ENCODE data around the gene NKX6-2.
"Not testable (repeated sequence)": the region's sequence is repeated elsewhere in the genome, so short reads cannot be mapped to it uniquely, and the experiment has no call there.

NKX6-2 gene

GRCh38 chr10:132826524-132827422 lies 40.8 kb upstream of the NKX6-2 start:
- no peaks in the 10 kb centered on the region for H3K4me1 ChIP-seq (ENCODE audit: control insufficient read depth in 1 of 2, insufficient read depth in 2 of 2, low read length in 2 of 2)
- no peaks in the 10 kb centered on the region for H3K27me3 ChIP-seq (ENCODE audit: low read depth, low read length)
- H3K27ac ChIP-seq (ENCODE audit: low read length) = no peak overlapping the region
- no peaks in the 10 kb centered on the region for H3K9me3 ChIP-seq (ENCODE audit: control insufficient read depth in 1 of 2, low read length in 2 of 2)
- H3K36me3 ChIP-seq (ENCODE audit: control insufficient read depth in 1 of 2, insufficient read depth in 2 of 2, low read length in 2 of 2) = no peaks in the 10 kb centered on the region
- H3K4me3 ChIP-seq (ENCODE audit: low read depth in 1 of 2, low read length in 2 of 2) = no peak overlapping the region

- not testable (repeated sequence) for H3K27ac ChIP-seq (ENCODE audit: low read length); H3K36me3 ChIP-seq (ENCODE audit: control insufficient read depth in 1 of 2, insufficient read depth in 2 of 2, low read length in 2 of 2); H3K4me3 ChIP-seq (ENCODE audit: low read depth in 1 of 2, low read length in 2 of 2); H3K4me1 ChIP-seq (ENCODE audit: control insufficient read depth in 1 of 2, insufficient read depth in 2 of 2, low read length in 2 of 2); H3K9me3 ChIP-seq (ENCODE audit: control insufficient read depth in 1 of 2, low read length in 2 of 2); H3K27me3 ChIP-seq (ENCODE audit: low read depth, low read length)
These were observed 40.0 kb upstream of the NKX6-2 start for GRCh38 chr10:132825783-132826523.

- Histone ChIP-seq H3K27ac (ENCODE audit: low read length) (no peak overlapping the region), H3K4me3 (ENCODE audit: low read depth in 1 of 2, low read length in 2 of 2) (no peak overlapping the region), H3K27me3 (ENCODE audit: low read depth, low read length) (no peaks in the 10 kb centered on the region), H3K36me3 (ENCODE audit: control insufficient read depth in 1 of 2, insufficient read depth in 2 of 2, low read length in 2 of 2) (no peaks in the 10 kb centered on the region), H3K9me3 (ENCODE audit: control insufficient read depth in 1 of 2, low read length in 2 of 2) (peaks cover 0 to 7% of the 10 kb centered on the region in 2 donors), H3K4me1 (ENCODE audit: control insufficient read depth in 1 of 2, insufficient read depth in 2 of 2, low read length in 2 of 2) (no peaks in the 10 kb centered on the region)
These were observed 34.1 kb upstream of the NKX6-2 start for GRCh38 chr10:132820056-132820455.

- H3K27me3 ChIP-seq (ENCODE audit: low read depth, low read length) = no peaks in the 10 kb centered on the region
- no peaks in the 10 kb centered on the region for H3K36me3 ChIP-seq (ENCODE audit: control insufficient read depth in 1 of 2, insufficient read depth in 2 of 2, low read length in 2 of 2)
- no peak overlapping the region for H3K4me3 ChIP-seq (ENCODE audit: low read depth in 1 of 2, low read length in 2 of 2)
- peaks cover 0 to 7% of the 10 kb centered on the region in 2 donors for H3K9me3 ChIP-seq (ENCODE audit: control insufficient read depth in 1 of 2, low read length in 2 of 2)
- no peaks in the 10 kb centered on the region for H3K4me1 ChIP-seq (ENCODE audit: control insufficient read depth in 1 of 2, insufficient read depth in 2 of 2, low read length in 2 of 2)
- no peak overlapping the region for H3K27ac ChIP-seq (ENCODE audit: low read length)
These were observed 31.8 kb upstream of the NKX6-2 start for GRCh38 chr10:132817701-132818211.

- Histone ChIP-seq H3K27ac (ENCODE audit: low read length) (no peak overlapping the region), H3K27me3 (ENCODE audit: low read depth, low read length) (no peaks in the 10 kb centered on the region), H3K4me3 (ENCODE audit: low read depth in 1 of 2, low read length in 2 of 2) (no peak overlapping the region), H3K36me3 (ENCODE audit: control insufficient read depth in 1 of 2, insufficient read depth in 2 of 2, low read length in 2 of 2) (no peaks in the 10 kb centered on the region), H3K9me3 (ENCODE audit: control insufficient read depth in 1 of 2, low read length in 2 of 2) (peaks cover 0 to 7% of the 10 kb centered on the region in 2 donors), H3K4me1 (ENCODE audit: control insufficient read depth in 1 of 2, insufficient read depth in 2 of 2, low read length in 2 of 2) (no peaks in the 10 kb centered on the region)
These were observed 30.8 kb upstream of the NKX6-2 start for GRCh38 chr10:132816718-132817117.

GRCh38 chr10:132815168-132815857 lies 29.4 kb upstream of the NKX6-2 start:
- H3K27ac ChIP-seq (ENCODE audit: low read length) = no peak overlapping the region
- no peaks in the 10 kb centered on the region for H3K36me3 ChIP-seq (ENCODE audit: control insufficient read depth in 1 of 2, insufficient read depth in 2 of 2, low read length in 2 of 2)
- no peaks in the 10 kb centered on the region for H3K4me1 ChIP-seq (ENCODE audit: control insufficient read depth in 1 of 2, insufficient read depth in 2 of 2, low read length in 2 of 2)
- H3K4me3 ChIP-seq (ENCODE audit: low read depth in 1 of 2, low read length in 2 of 2) = no peak overlapping the region
- no peaks in the 10 kb centered on the region for H3K27me3 ChIP-seq (ENCODE audit: low read depth, low read length)
- H3K9me3 ChIP-seq (ENCODE audit: control insufficient read depth in 1 of 2, low read length in 2 of 2) = peaks cover 0 to 7% of the 10 kb centered on the region in 2 donors

GRCh38 chr10:132814469-132814856 lies 28.5 kb upstream of the NKX6-2 start:
- no peak overlapping the region for H3K27ac ChIP-seq (ENCODE audit: low read length)
- H3K27me3 ChIP-seq (ENCODE audit: low read depth, low read length) = no peaks in the 10 kb centered on the region
- no peak overlapping the region for H3K4me3 ChIP-seq (ENCODE audit: low read depth in 1 of 2, low read length in 2 of 2)
- no peaks in the 10 kb centered on the region for H3K36me3 ChIP-seq (ENCODE audit: control insufficient read depth in 1 of 2, insufficient read depth in 2 of 2, low read length in 2 of 2)
- peaks cover 0 to 3% of the 10 kb centered on the region in 2 donors for H3K9me3 ChIP-seq (ENCODE audit: control insufficient read depth in 1 of 2, low read length in 2 of 2)
- no peaks in the 10 kb centered on the region for H3K4me1 ChIP-seq (ENCODE audit: control insufficient read depth in 1 of 2, insufficient read depth in 2 of 2, low read length in 2 of 2)

- no peaks in the 10 kb centered on the region for H3K4me1 ChIP-seq (ENCODE audit: control insufficient read depth in 1 of 2, insufficient read depth in 2 of 2, low read length in 2 of 2)
- no peaks in the 10 kb centered on the region for H3K27me3 ChIP-seq (ENCODE audit: low read depth, low read length)
- peaks cover 0 to 2% of the 10 kb centered on the region in 2 donors for H3K9me3 ChIP-seq (ENCODE audit: control insufficient read depth in 1 of 2, low read length in 2 of 2)
- H3K27ac ChIP-seq (ENCODE audit: low read length) = no peak overlapping the region
- no peak overlapping the region for H3K4me3 ChIP-seq (ENCODE audit: low read depth in 1 of 2, low read length in 2 of 2)
- H3K36me3 ChIP-seq (ENCODE audit: control insufficient read depth in 1 of 2, insufficient read depth in 2 of 2, low read length in 2 of 2) = no peaks in the 10 kb centered on the region
These were observed 27.9 kb upstream of the NKX6-2 start for GRCh38 chr10:132813560-132814468.

GRCh38 chr10:132813001-132813401 lies 27.1 kb upstream of the NKX6-2 start:
- no peak overlapping the region for H3K27ac ChIP-seq (ENCODE audit: low read length)
- H3K27me3 ChIP-seq (ENCODE audit: low read depth, low read length) = no peaks in the 10 kb centered on the region
- no peaks in the 10 kb centered on the region for H3K36me3 ChIP-seq (ENCODE audit: control insufficient read depth in 1 of 2, insufficient read depth in 2 of 2, low read length in 2 of 2)
- peaks cover 0 to 2% of the 10 kb centered on the region in 2 donors for H3K9me3 ChIP-seq (ENCODE audit: control insufficient read depth in 1 of 2, low read length in 2 of 2)
- no peak overlapping the region for H3K4me3 ChIP-seq (ENCODE audit: low read depth in 1 of 2, low read length in 2 of 2)
- no peaks in the 10 kb centered on the region for H3K4me1 ChIP-seq (ENCODE audit: control insufficient read depth in 1 of 2, insufficient read depth in 2 of 2, low read length in 2 of 2)

GRCh38 chr10:132812520-132812919 lies 26.6 kb upstream of the NKX6-2 start:
- no peaks in the 10 kb centered on the region for H3K36me3 ChIP-seq (ENCODE audit: control insufficient read depth in 1 of 2, insufficient read depth in 2 of 2, low read length in 2 of 2)
- H3K4me1 ChIP-seq (ENCODE audit: control insufficient read depth in 1 of 2, insufficient read depth in 2 of 2, low read length in 2 of 2) = no peaks in the 10 kb centered on the region
- H3K27ac ChIP-seq (ENCODE audit: low read length) = no peak overlapping the region
- H3K4me3 ChIP-seq (ENCODE audit: low read depth in 1 of 2, low read length in 2 of 2) = no peak overlapping the region
- H3K9me3 ChIP-seq (ENCODE audit: control insufficient read depth in 1 of 2, low read length in 2 of 2) = no peaks in the 10 kb centered on the region
- H3K27me3 ChIP-seq (ENCODE audit: low read depth, low read length) = no peaks in the 10 kb centered on the region

All from muscle layer of duodenum (tissue), 2 donors.